ENCODE measurements around the gene TOPBP1. TPM values are rescaled to one million over a fixed set of nuclear protein-coding genes. Genes with fewer than 3 reads are reported as not detected.
"Not testable (repeated sequence)": the region's sequence is repeated elsewhere in the genome, so short reads cannot be mapped to it uniquely, and the experiment has no call there.

Gene TOPBP1
- total and polyA plus RNA-seq, 4 donors, result 27.5 to 49.0 (median 38.6) TPM

- no peaks in the 10 kb centered on the region for H3K36me3 ChIP-seq (ENCODE audit: control insufficient read depth, insufficient read depth, low read length)
- WGBS (ENCODE audit: insufficient coverage), result 48% methylated on average over 3 of the region's 6 CpGs
- H3K4me3 ChIP-seq (ENCODE audit: low read depth, low read length), result no peak overlapping the region
- peaks cover 22% of the 10 kb centered on the region for H3K27me3 ChIP-seq (ENCODE audit: control insufficient read depth, insufficient read depth, low read length)
- no peak overlapping the region for H3K27ac ChIP-seq (ENCODE audit: low read depth, low read length)
- DNase-seq (ENCODE audit: low read depth in 4 of 6, low spot score in 6 of 6), result no peak
- peaks cover 19% of the 10 kb centered on the region for H3K4me1 ChIP-seq (ENCODE audit: control insufficient read depth, insufficient read depth, low read length)
- no peaks in the 10 kb centered on the region for H3K9me3 ChIP-seq (ENCODE audit: control insufficient read depth, insufficient read depth, low read length)
Observed at GRCh38 chr3:133675631-133676335, 14.0 kb upstream of the TOPBP1 start.

GRCh38 chr3:133674290-133674919, 12.7 kb upstream of the TOPBP1 start:
- peak in 2 of 6 donors; percentile 11 to 47 for DNase-seq (ENCODE audit: low read depth in 4 of 6, low spot score in 6 of 6)
- Histone ChIP-seq H3K36me3 (ENCODE audit: control insufficient read depth, insufficient read depth, low read length) (no peaks in the 10 kb centered on the region), H3K4me1 (ENCODE audit: control insufficient read depth, insufficient read depth, low read length) (peaks cover 19% of the 10 kb centered on the region), H3K27ac (ENCODE audit: low read depth, low read length) (no peak overlapping the region), H3K9me3 (ENCODE audit: control insufficient read depth, insufficient read depth, low read length) (no peaks in the 10 kb centered on the region), H3K4me3 (ENCODE audit: low read depth, low read length) (peak overlapping the region; percentile 40), H3K27me3 (ENCODE audit: control insufficient read depth, insufficient read depth, low read length) (peaks cover 22% of the 10 kb centered on the region)
- WGBS (ENCODE audit: insufficient coverage), result 3% methylated on average over 47 of the region's 47 CpGs

- Histone ChIP-seq H3K27ac (ENCODE audit: low read depth, low read length) (no peak overlapping the region), H3K36me3 (ENCODE audit: control insufficient read depth, insufficient read depth, low read length) (no peaks in the 10 kb centered on the region), H3K27me3 (ENCODE audit: control insufficient read depth, insufficient read depth, low read length) (peaks cover 22% of the 10 kb centered on the region), H3K9me3 (ENCODE audit: control insufficient read depth, insufficient read depth, low read length) (no peaks in the 10 kb centered on the region), H3K4me3 (ENCODE audit: low read depth, low read length) (no peak overlapping the region), H3K4me1 (ENCODE audit: control insufficient read depth, insufficient read depth, low read length) (peaks cover 19% of the 10 kb centered on the region)
- no peak for DNase-seq (ENCODE audit: low read depth in 4 of 6, low spot score in 6 of 6)
- WGBS (ENCODE audit: insufficient coverage), result 41% methylated on average over 10 of the region's 12 CpGs
Observed at GRCh38 chr3:133673746-133674145, 12.0 kb upstream of the TOPBP1 start.

- WGBS (ENCODE audit: insufficient coverage), result 83% methylated on average over 1 of the region's 2 CpGs
Observed at GRCh38 chr3:133672461-133672860, 10.7 kb upstream of the TOPBP1 start.

GRCh38 chr3:133670525-133670995, 8.8 kb upstream of the TOPBP1 start:
- H3K4me1 ChIP-seq (ENCODE audit: control insufficient read depth, insufficient read depth, low read length), result peaks cover 13% of the 10 kb centered on the region
- H3K27ac ChIP-seq (ENCODE audit: low read depth, low read length), result no peak overlapping the region
- 75% methylated on average over 2 of the region's 3 CpGs for WGBS (ENCODE audit: insufficient coverage)
- H3K9me3 ChIP-seq (ENCODE audit: control insufficient read depth, insufficient read depth, low read length), result no peaks in the 10 kb centered on the region
- DNase-seq (ENCODE audit: low read depth in 4 of 6, low spot score in 6 of 6), result no peak
- H3K27me3 ChIP-seq (ENCODE audit: control insufficient read depth, insufficient read depth, low read length), result peaks cover 17% of the 10 kb centered on the region
- H3K4me3 ChIP-seq (ENCODE audit: low read depth, low read length), result no peak overlapping the region
- no peaks in the 10 kb centered on the region for H3K36me3 ChIP-seq (ENCODE audit: control insufficient read depth, insufficient read depth, low read length)

More at GRCh38 chr3:133672461-133672860, 10.7 kb upstream of the TOPBP1 start:
- no peaks in the 10 kb centered on the region for H3K36me3 ChIP-seq (ENCODE audit: control insufficient read depth, insufficient read depth, low read length)
- no peaks in the 10 kb centered on the region for H3K9me3 ChIP-seq (ENCODE audit: control insufficient read depth, insufficient read depth, low read length)
- peaks cover 22% of the 10 kb centered on the region for H3K27me3 ChIP-seq (ENCODE audit: control insufficient read depth, insufficient read depth, low read length)
- no peak overlapping the region for H3K27ac ChIP-seq (ENCODE audit: low read depth, low read length)
- no peak for DNase-seq (ENCODE audit: low read depth in 4 of 6, low spot score in 6 of 6)
- H3K4me1 ChIP-seq (ENCODE audit: control insufficient read depth, insufficient read depth, low read length), result peaks cover 19% of the 10 kb centered on the region
- H3K4me3 ChIP-seq (ENCODE audit: low read depth, low read length), result no peak overlapping the region

- Histone ChIP-seq H3K27ac (ENCODE audit: low read depth, low read length) (no peak overlapping the region), H3K9me3 (ENCODE audit: control insufficient read depth, insufficient read depth, low read length) (no peaks in the 10 kb centered on the region), H3K36me3 (ENCODE audit: control insufficient read depth, insufficient read depth, low read length) (no peaks in the 10 kb centered on the region), H3K27me3 (ENCODE audit: control insufficient read depth, insufficient read depth, low read length) (peaks cover 17% of the 10 kb centered on the region), H3K4me3 (ENCODE audit: low read depth, low read length) (no peak overlapping the region), H3K4me1 (ENCODE audit: control insufficient read depth, insufficient read depth, low read length) (peaks cover 13% of the 10 kb centered on the region)
- 82% methylated on average over 2 of the region's 4 CpGs for WGBS (ENCODE audit: insufficient coverage)
- no peak for DNase-seq (ENCODE audit: low read depth in 4 of 6, low spot score in 6 of 6)
Observed at GRCh38 chr3:133669949-133670524, 8.3 kb upstream of the TOPBP1 start.

GRCh38 chr3:133667118-133667517, 5.4 kb upstream of the TOPBP1 start:
- Histone ChIP-seq H3K9me3 (ENCODE audit: control insufficient read depth, insufficient read depth, low read length) (no peaks in the 10 kb centered on the region), H3K27ac (ENCODE audit: low read depth, low read length) (no peak overlapping the region), H3K4me1 (ENCODE audit: control insufficient read depth, insufficient read depth, low read length) (peaks cover 3% of the 10 kb centered on the region), H3K27me3 (ENCODE audit: control insufficient read depth, insufficient read depth, low read length) (no peaks in the 10 kb centered on the region), H3K4me3 (ENCODE audit: low read depth, low read length) (no peak overlapping the region), H3K36me3 (ENCODE audit: control insufficient read depth, insufficient read depth, low read length) (no peaks in the 10 kb centered on the region)
- DNase-seq (ENCODE audit: low read depth in 4 of 6, low spot score in 6 of 6), result no peak
- 100% methylated on average over 2 of the region's 2 CpGs for WGBS (ENCODE audit: insufficient coverage)

GRCh38 chr3:133665188-133665587, 3.4 kb upstream of the TOPBP1 start:
- WGBS (ENCODE audit: insufficient coverage), result 100% methylated on average over 1 of the region's 3 CpGs
- not testable (repeated sequence) for H3K4me1 ChIP-seq (ENCODE audit: control insufficient read depth, insufficient read depth, low read length); DNase-seq (ENCODE audit: low read depth in 4 of 6, low spot score in 6 of 6); H3K9me3 ChIP-seq (ENCODE audit: control insufficient read depth, insufficient read depth, low read length); H3K27ac ChIP-seq (ENCODE audit: low read depth, low read length); H3K27me3 ChIP-seq (ENCODE audit: control insufficient read depth, insufficient read depth, low read length); H3K4me3 ChIP-seq (ENCODE audit: low read depth, low read length); H3K36me3 ChIP-seq (ENCODE audit: control insufficient read depth, insufficient read depth, low read length)

GRCh38 chr3:133663569-133664313, 2.0 kb upstream of the TOPBP1 start:
- WGBS (ENCODE audit: insufficient coverage), result 30% methylated on average over 4 of the region's 7 CpGs
- no peaks in the 10 kb centered on the region for H3K36me3 ChIP-seq (ENCODE audit: control insufficient read depth, insufficient read depth, low read length)
- H3K4me3 ChIP-seq (ENCODE audit: low read depth, low read length), result no peak overlapping the region
- DNase-seq (ENCODE audit: low read depth in 4 of 6, low spot score in 6 of 6), result peak in 3 of 6 donors; percentile 33 to 83 (median 70)
- no peak overlapping the region for H3K27ac ChIP-seq (ENCODE audit: low read depth, low read length)
- no peaks in the 10 kb centered on the region for H3K27me3 ChIP-seq (ENCODE audit: control insufficient read depth, insufficient read depth, low read length)
- peaks cover 3% of the 10 kb centered on the region for H3K4me1 ChIP-seq (ENCODE audit: control insufficient read depth, insufficient read depth, low read length)
- H3K9me3 ChIP-seq (ENCODE audit: control insufficient read depth, insufficient read depth, low read length), result no peaks in the 10 kb centered on the region

All from spinal cord (tissue), 10 donors.